NCI-H510A (cell line): ENCODE data around the gene SLC17A3.

Experiments
- DNase-seq: peaks from one replicate; lab custom pipeline; 2025; lab: John Stamatoyannopoulos, UW

The SLC17A3 gene

GRCh38 chr6:25874118-25874517 is at the start of gene SLC17A3:
TSS of gene SLC17A3 (minus strand) at chr6:25874243. CDS start at chr6:25868387, 5,856 bp downstream.
- no peak for DNase-seq

GRCh38 chr6:25922301-25922700 is 48.3 kb upstream of the SLC17A3 start:
- no peak for DNase-seq

GRCh38 chr6:25921525-25922203 is 47.6 kb upstream of the SLC17A3 start:
- DNase-seq, result no peak

GRCh38 chr6:25919657-25920056 is 45.6 kb upstream of the SLC17A3 start:
- no peak for DNase-seq

- no peak for DNase-seq
Measured at GRCh38 chr6:25918083-25918683, 44.1 kb upstream of the SLC17A3 start.

GRCh38 chr6:25916789-25917490 is 42.9 kb upstream of the SLC17A3 start:
- DNase-seq, result no peak

GRCh38 chr6:25916330-25916729 is 42.3 kb upstream of the SLC17A3 start:
- no peak for DNase-seq

GRCh38 chr6:25913741-25914140 is 39.7 kb upstream of the SLC17A3 start:
- no peak for DNase-seq

GRCh38 chr6:25911351-25911750 is 37.3 kb upstream of the SLC17A3 start:
- DNase-seq, result no peak

GRCh38 chr6:25907475-25908014 is 33.5 kb upstream of the SLC17A3 start:
- DNase-seq, result no peak

GRCh38 chr6:25903467-25904099 is 29.5 kb upstream of the SLC17A3 start:
- DNase-seq, result no peak

GRCh38 chr6:25902071-25902470 is 28.0 kb upstream of the SLC17A3 start:
- no peak for DNase-seq

GRCh38 chr6:25900843-25901242 is 26.8 kb upstream of the SLC17A3 start:
- no peak for DNase-seq

GRCh38 chr6:25899580-25900408 is 25.8 kb upstream of the SLC17A3 start:
- no peak for DNase-seq

- no peak for DNase-seq
Measured at GRCh38 chr6:25899123-25899522, 25.1 kb upstream of the SLC17A3 start.

- DNase-seq, result no peak
Measured at GRCh38 chr6:25898289-25898977, 24.4 kb upstream of the SLC17A3 start.

- DNase-seq, result no peak
Measured at GRCh38 chr6:25896252-25896651, 22.2 kb upstream of the SLC17A3 start.

- no peak for DNase-seq
Measured at GRCh38 chr6:25895771-25896170, 21.7 kb upstream of the SLC17A3 start.

- no peak for DNase-seq
Measured at GRCh38 chr6:25893778-25894177, 19.7 kb upstream of the SLC17A3 start.

GRCh38 chr6:25892877-25893276 is 18.8 kb upstream of the SLC17A3 start:
- no peak for DNase-seq
